ENCODE data around the gene RNF157.

RNF157 gene

GRCh38 chr17:76154292-76154691 is 86.0 kb downstream of the RNF157 start:
- no peak for DNase-seq

GRCh38 chr17:76153640-76154039 is 86.7 kb downstream of the RNF157 start:
- no peak for DNase-seq

GRCh38 chr17:76153202-76153601 is 87.1 kb downstream of the RNF157 start:
- DNase-seq = no peak

- no peak for DNase-seq
These were observed 87.7 kb downstream of the RNF157 start for GRCh38 chr17:76152591-76152990.

- no peak for DNase-seq
These were observed 88.3 kb downstream of the RNF157 start for GRCh38 chr17:76151896-76152454.

- no peak for DNase-seq
These were observed 89.3 kb downstream of the RNF157 start for GRCh38 chr17:76150712-76151622.

GRCh38 chr17:76149214-76149613 is 91.1 kb downstream of the RNF157 start:
- no peak for DNase-seq

- DNase-seq = no peak
These were observed 92.3 kb downstream of the RNF157 start for GRCh38 chr17:76148015-76148326.

- no peak for DNase-seq
These were observed 92.9 kb downstream of the RNF157 start for GRCh38 chr17:76147211-76148014.

GRCh38 chr17:76146053-76146851 is 94.0 kb downstream of the RNF157 start:
- DNase-seq = no peak

- no peak for DNase-seq
These were observed 94.9 kb downstream of the RNF157 start for GRCh38 chr17:76145231-76146052.

GRCh38 chr17:76142585-76143041 is 97.7 kb downstream of the RNF157 start:
- DNase-seq = no peak

- no peak for DNase-seq
These were observed 98.2 kb downstream of the RNF157 start for GRCh38 chr17:76142039-76142584.

GRCh38 chr17:76141212-76142038 is 98.9 kb downstream of the RNF157 start, which contains the start of gene FOXJ1:
Gene FOXJ1, minus strand, starts transcription at chr17:76141245. Its CDS starts 850 bp downstream, at chr17:76140395.
- DNase-seq = peak; percentile 99

- no peak for DNase-seq
These were observed 99.6 kb downstream of the RNF157 start for GRCh38 chr17:76140661-76141211.

- DNase-seq = no peak
These were observed 100.3 kb downstream of the RNF157 start for GRCh38 chr17:76139801-76140660.

GRCh38 chr17:76138896-76139752 is 101.2 kb downstream of the RNF157 start:
- no peak for DNase-seq

GRCh38 chr17:76138234-76138895 is 101.9 kb downstream of the RNF157 start:
- DNase-seq = no peak

All from 8988T (cell line).